H1 (cell line): ENCODE measurements around the gene TAB3. TPM values are rescaled to one million over a fixed set of nuclear protein-coding genes. Genes with fewer than 3 reads are reported as not detected.
A peak's percentile ranks its signal among the peaks of the same experiment; 100 is the strongest.

Experiments used
- ASH2L ChIP-seq: fragments of 200-600, 300-600 bp; sonication (generic); IDR thresholded peaks from one replicate; pipeline ENCODE4 v1.7.1; 2017; ENCODE audit warnings: low read length
- ATF2 ChIP-seq: IDR thresholded peaks from 2 replicates; pipeline ENCODE4 v1.6.1; 2012; ENCODE audit warnings: low read length, inconsistent platforms
- BCL11A ChIP-seq, 2 experiments: IDR thresholded peaks; one replicate each; pipeline ENCODE4 v1.6.1; 2011; ENCODE audit warnings: low read depth in 2 of 2, low read length in 2 of 2, mild to moderate bottlenecking in 2 of 2
- CHD1 ChIP-seq: IDR thresholded peaks from 2 replicates; pipeline ENCODE4 v1.6.1; 2012; ENCODE audit warnings: low read depth, low read length, improper control_type of control experiment
- CHD2 ChIP-seq: IDR thresholded peaks from 2 replicates; pipeline ENCODE4 v1.6.1; 2012; ENCODE audit warnings: low read length, improper control_type of control experiment
- CREB1 ChIP-seq: IDR thresholded peaks from 2 replicates; pipeline ENCODE4 v1.6.1; 2012; ENCODE audit warnings: inconsistent platforms
- EGR1 ChIP-seq: IDR thresholded peaks from 2 replicates; pipeline ENCODE4 v1.6.1; 2011; ENCODE audit warnings: low read depth, low read length, borderline replicate concordance
- EP300 ChIP-seq, 2 experiments: IDR thresholded peaks; 1 replicate in 1 of 2; 2 replicates in 1 of 2; pipeline ENCODE4 v1.6.1; 2011 to 2012; ENCODE audit warnings: low read depth in 2 of 2, low read length in 2 of 2, mild to moderate bottlenecking in 2 of 2, borderline replicate concordance in 1 of 2, inconsistent platforms in 1 of 2, moderate library complexity in 1 of 2
- EZH2 ChIP-seq: fragments of 200-600 bp; sonication (generic); IDR thresholded peaks from 2 replicates; pipeline ENCODE4 v1.7.1; 2012; ENCODE audit warnings: low read depth, mild to moderate bottlenecking, moderate library complexity, low read length, inconsistent platforms; ENCODE audit not compliant: severe bottlenecking
- GABPA ChIP-seq: IDR thresholded peaks from 2 replicates; pipeline ENCODE4 v1.6.1; 2011; ENCODE audit warnings: mild to moderate bottlenecking, low read length, moderate library complexity, borderline replicate concordance; ENCODE audit not compliant: insufficient read depth
- JUN ChIP-seq: IDR thresholded peaks from 2 replicates; pipeline ENCODE4 v1.6.1; 2011; ENCODE audit warnings: low read depth, mild to moderate bottlenecking, improper control_type of control experiment, low read length
- PHF8 ChIP-seq: fragments of 200-600 bp; sonication (generic); conservative IDR thresholded peaks from 2 replicates; pipeline ENCODE4 v1.7.1; 2012; ENCODE audit warnings: low read depth, mild to moderate bottlenecking, inconsistent platforms, low read length, moderate library complexity
- POLR2A ChIP-seq, 2 experiments: IDR thresholded peaks; 1 replicate in 1 of 2; 2 replicates in 1 of 2; pipeline ENCODE4 v1.6.1; 2011; ENCODE audit warnings: low read depth in 2 of 2, low read length in 2 of 2, mild to moderate bottlenecking in 2 of 2; ENCODE audit errors: control extremely low read depth in 1 of 2
- RFX5 ChIP-seq: IDR thresholded peaks from 2 replicates; pipeline ENCODE4 v1.6.1; 2011; ENCODE audit warnings: low read depth, low read length, improper control_type of control experiment, borderline replicate concordance
- SIRT6 ChIP-seq: IDR thresholded peaks from one replicate; pipeline ENCODE4 v1.7.1; 2012; ENCODE audit warnings: low read length, inconsistent platforms
- SIX5 ChIP-seq: IDR thresholded peaks from 2 replicates; pipeline ENCODE4 v1.6.1; 2011; ENCODE audit warnings: mild to moderate bottlenecking, low read depth, low read length
- SP2 ChIP-seq: IDR thresholded peaks from 2 replicates; pipeline ENCODE4 v1.6.1; 2012; ENCODE audit warnings: mild to moderate bottlenecking, low read length, inconsistent platforms
- SP4 ChIP-seq: IDR thresholded peaks from 2 replicates; pipeline ENCODE4 v1.6.1; 2012; ENCODE audit warnings: low read length, inconsistent platforms
- SRF ChIP-seq: IDR thresholded peaks from 2 replicates; pipeline ENCODE4 v1.6.1; 2011; ENCODE audit warnings: mild to moderate bottlenecking, low read depth, low read length, moderate library complexity
- TAF1 ChIP-seq: IDR thresholded peaks from 2 replicates; pipeline ENCODE4 v1.6.1; 2011; ENCODE audit warnings: mild to moderate bottlenecking, low read depth, low read length
- TAF7 ChIP-seq: optimal IDR thresholded peaks from 2 replicates; pipeline ENCODE3; 2011; ENCODE audit warnings: low read depth, mild to moderate bottlenecking, inconsistent platforms, low read length, moderate library complexity, borderline replicate concordance
- YY1 ChIP-seq: IDR thresholded peaks from 2 replicates; pipeline ENCODE4 v1.6.1; 2011; ENCODE audit warnings: low read depth, mild to moderate bottlenecking, low read length
- polyA plus RNA-seq, 7 experiments: library from polyadenylated mRNA; depleted of rRNA in 3 of 7; stranded (reverse) in 5 of 7; unstranded in 2 of 7; fragments of >200 nt in 5 of 7; fragments of 200-250 nt in 2 of 7; gene quantifications; 1 replicate in 5 of 7; 2 replicates in 1 of 7; 4 replicates in 1 of 7; pipeline versions ENCODE4 v1.2.1 to v1.2.3, GENCODE V29; 2011 to 2013; ENCODE audit warnings: missing spikeins in 2 of 7, mixed read lengths in 2 of 7
- total RNA-seq: library from RNA; stranded (reverse); fragmentation: NEBNext Ultra II Directional; extraction: Animal tissue kit (Norgen Biotek cat#: 25700); gene quantifications from 2 replicates; pipeline ENCODE4 v1.2.1, GENCODE V29; 2021

The TAB3 gene
- total and polyA plus RNA-seq, 2 of the 8 experiments (the other 6 are each of a cell fraction or from before 2014, with no cell fraction given) = 12.7 to 12.9 TPM

DNA sequence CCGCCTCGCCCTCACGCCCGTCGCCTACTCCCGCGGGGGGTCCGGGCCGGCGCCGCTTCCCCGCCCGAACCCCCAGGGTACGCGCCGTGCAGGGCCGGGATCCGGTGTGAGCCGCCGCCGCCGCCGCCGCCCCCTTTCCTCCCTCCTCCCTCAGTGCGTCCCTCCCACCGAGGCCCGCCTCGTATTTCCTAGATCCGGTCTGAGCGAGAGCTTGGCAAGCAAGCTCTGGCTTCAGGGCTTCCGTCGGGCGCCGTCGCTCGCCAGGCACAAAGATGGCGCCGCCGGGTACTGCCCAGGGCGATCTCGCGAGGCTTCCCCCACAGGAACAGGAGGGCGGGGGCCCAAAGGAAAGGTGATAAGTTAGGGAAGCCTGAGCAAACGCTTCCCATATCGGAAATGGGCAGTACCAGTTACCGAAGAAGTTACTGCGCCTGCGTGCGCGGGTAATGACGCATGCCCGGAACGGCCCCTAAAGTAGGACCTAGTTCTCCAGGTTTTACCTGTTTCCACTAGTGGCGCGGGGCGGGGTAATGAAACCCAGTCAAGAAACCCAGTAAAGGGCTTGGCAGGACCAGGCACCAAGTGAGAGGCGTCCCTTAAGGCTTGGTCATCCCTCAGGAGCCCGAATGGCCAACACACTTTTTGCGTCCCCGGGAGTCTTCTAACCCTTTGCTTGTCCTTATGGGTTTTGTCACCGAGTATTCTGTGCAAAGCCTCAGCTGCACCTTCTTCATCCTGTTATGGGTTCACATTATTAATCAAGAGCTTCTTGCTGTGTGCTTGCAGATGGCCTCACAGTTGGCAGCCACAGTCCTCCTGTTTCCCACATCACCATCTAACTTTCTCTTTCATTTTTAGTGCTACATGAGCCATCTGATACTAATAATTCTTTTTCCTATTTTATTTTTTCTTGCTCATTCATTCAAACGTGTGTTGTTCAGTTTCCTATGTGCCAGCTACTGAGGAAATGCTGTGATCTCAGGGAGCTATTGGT lies at the start of gene TAB3 (continued):
- TF ChIP-seq EP300 (IDR thresholded peaks at IDR 0.05; ENCODE audit: borderline replicate concordance in 1 of 2, low read depth in 2 of 2, low read length in 2 of 2) (no peak), ASH2L (no peak), EZH2 (no peak), JUN (no peak), POLR2A (IDR thresholded peaks at IDR 0.05; ENCODE audit: control extremely low read depth in 1 of 2, low read depth in 2 of 2, low read length in 2 of 2) (no peak), ATF2 (peak; percentile 67; the same call in 1 of the 2 replicates), SP4 (no peak), SIX5 (peak; percentile 47; the same call in 1 of the 2 replicates), TAF7 (peak; percentile 37), SRF (no peak), CREB1 (peak; percentile 81), CHD1 (no peak), SIRT6 (no peak), RFX5 (no peak), SP2 (no peak), GABPA (no peak), EGR1 (no peak), CHD2 (peak; percentile 98), YY1 (peak; percentile 99), TAF1 (peak; percentile 10; the same call in 1 of the 2 replicates), PHF8 (0 out of 2 replicates have a peak, but pooled peaks have one; percentile 5), BCL11A (IDR thresholded peaks at IDR 0.05; ENCODE audit: low read depth in 2 of 2, low read length in 2 of 2) (no peak)
